Measurements from ENCODE around the gene RRAD.
A peak's percentile ranks its signal among the peaks of the same experiment; 100 is the strongest.

Gene RRAD

GRCh38 chr16:66926171-66926947 is 1.0 kb upstream of the RRAD start:
- Histone ChIP-seq H3K4me1 (peaks cover 16% of the 10 kb centered on the region), H3K27me3 (peaks cover 5% of the 10 kb centered on the region; the same call in 1 of the 2 replicates), H3K4me3 (ENCODE audit: low read depth, low read length) (no peak overlapping the region), H3K36me3 (no peaks in the 10 kb centered on the region), H3K9me3 (no peaks in the 10 kb centered on the region)
- TF ChIP-seq CTCF (IDR thresholded peaks at IDR 0.05; ENCODE audit: low read depth, low read length) = no peak
- no peak for DNase-seq

- Histone ChIP-seq H3K4me1 (peaks cover 20% of the 10 kb centered on the region), H3K27me3 (peaks cover 5% of the 10 kb centered on the region; the same call in 1 of the 2 replicates), H3K4me3 (ENCODE audit: low read depth, low read length) (peak overlapping the region; percentile 12), H3K9me3 (no peaks in the 10 kb centered on the region), H3K36me3 (no peaks in the 10 kb centered on the region)
- TF ChIP-seq CTCF (IDR thresholded peaks at IDR 0.05; ENCODE audit: low read depth, low read length) = peak; percentile 29
- peak; percentile 52 for DNase-seq
Measured at GRCh38 chr16:66924527-66925321, 611 bp downstream of the RRAD start.

- Histone ChIP-seq H3K9me3 (no peaks in the 10 kb centered on the region), H3K4me1 (peaks cover 29% of the 10 kb centered on the region), H3K4me3 (ENCODE audit: low read depth, low read length) (no peak overlapping the region), H3K36me3 (no peaks in the 10 kb centered on the region), H3K27me3 (peaks cover 5% of the 10 kb centered on the region; the same call in 1 of the 2 replicates)
- DNase-seq = no peak
- TF ChIP-seq CTCF (IDR thresholded peaks at IDR 0.05; ENCODE audit: low read depth, low read length) = no peak
Measured at GRCh38 chr16:66923866-66924265, 1.5 kb downstream of the RRAD start.

- H3K27me3 ChIP-seq = peaks cover 5% of the 10 kb centered on the region; the same call in 1 of the 2 replicates
- DNase-seq = peak; percentile 74
- peak overlapping the region; percentile 29 for H3K4me3 ChIP-seq (ENCODE audit: low read depth, low read length)
- H3K9me3 ChIP-seq = no peaks in the 10 kb centered on the region
- no peak for TF ChIP-seq CTCF (IDR thresholded peaks at IDR 0.05; ENCODE audit: low read depth, low read length)
- H3K36me3 ChIP-seq = no peaks in the 10 kb centered on the region
- H3K4me1 ChIP-seq = peaks cover 29% of the 10 kb centered on the region
Measured at GRCh38 chr16:66923247-66923731, 2.0 kb downstream of the RRAD start.

- Histone ChIP-seq H3K4me3 (ENCODE audit: low read depth, low read length) (no peak overlapping the region), H3K36me3 (no peaks in the 10 kb centered on the region), H3K9me3 (no peaks in the 10 kb centered on the region), H3K4me1 (peaks cover 24% of the 10 kb centered on the region), H3K27me3 (peaks cover 5% of the 10 kb centered on the region; the same call in 1 of the 2 replicates)
- no peak for DNase-seq
- TF ChIP-seq CTCF (IDR thresholded peaks at IDR 0.05; ENCODE audit: low read depth, low read length) = no peak
Measured at GRCh38 chr16:66921729-66922450, 3.4 kb downstream of the RRAD start.

Measured in BE2C (cell line).